ENCODE data around the gene SMYD2.

DNA sequence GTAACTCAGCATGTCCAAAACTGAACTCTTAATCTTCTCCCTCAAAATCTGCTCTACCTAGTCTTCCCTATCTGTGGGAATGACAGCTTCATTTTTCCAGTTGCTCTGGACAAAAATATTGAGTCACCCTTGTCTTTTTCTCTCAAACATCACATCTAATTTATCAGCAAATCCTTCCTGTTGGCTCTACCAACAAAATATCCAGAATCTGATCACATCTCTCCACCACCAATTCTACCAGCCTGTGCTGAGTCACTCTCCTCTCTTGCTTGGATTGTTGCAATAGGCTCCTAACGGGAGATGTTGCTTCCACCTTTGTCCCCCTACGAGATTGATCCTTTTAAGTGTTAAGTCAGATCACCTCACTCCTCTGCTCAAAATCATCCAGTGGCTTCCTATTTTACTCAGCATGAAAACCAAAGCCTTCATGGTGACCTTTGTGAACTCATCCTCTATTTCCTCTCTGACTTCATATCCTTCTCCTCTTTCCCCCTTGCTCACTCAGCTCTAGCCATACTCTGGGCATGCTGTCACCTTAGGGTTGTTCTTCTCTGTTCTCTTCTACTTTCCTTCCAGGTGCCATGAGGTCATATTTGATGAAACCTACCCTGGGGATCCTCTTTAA lies 21.5 kb upstream of the SMYD2 start:
- TF ChIP-seq, protein P1, sequence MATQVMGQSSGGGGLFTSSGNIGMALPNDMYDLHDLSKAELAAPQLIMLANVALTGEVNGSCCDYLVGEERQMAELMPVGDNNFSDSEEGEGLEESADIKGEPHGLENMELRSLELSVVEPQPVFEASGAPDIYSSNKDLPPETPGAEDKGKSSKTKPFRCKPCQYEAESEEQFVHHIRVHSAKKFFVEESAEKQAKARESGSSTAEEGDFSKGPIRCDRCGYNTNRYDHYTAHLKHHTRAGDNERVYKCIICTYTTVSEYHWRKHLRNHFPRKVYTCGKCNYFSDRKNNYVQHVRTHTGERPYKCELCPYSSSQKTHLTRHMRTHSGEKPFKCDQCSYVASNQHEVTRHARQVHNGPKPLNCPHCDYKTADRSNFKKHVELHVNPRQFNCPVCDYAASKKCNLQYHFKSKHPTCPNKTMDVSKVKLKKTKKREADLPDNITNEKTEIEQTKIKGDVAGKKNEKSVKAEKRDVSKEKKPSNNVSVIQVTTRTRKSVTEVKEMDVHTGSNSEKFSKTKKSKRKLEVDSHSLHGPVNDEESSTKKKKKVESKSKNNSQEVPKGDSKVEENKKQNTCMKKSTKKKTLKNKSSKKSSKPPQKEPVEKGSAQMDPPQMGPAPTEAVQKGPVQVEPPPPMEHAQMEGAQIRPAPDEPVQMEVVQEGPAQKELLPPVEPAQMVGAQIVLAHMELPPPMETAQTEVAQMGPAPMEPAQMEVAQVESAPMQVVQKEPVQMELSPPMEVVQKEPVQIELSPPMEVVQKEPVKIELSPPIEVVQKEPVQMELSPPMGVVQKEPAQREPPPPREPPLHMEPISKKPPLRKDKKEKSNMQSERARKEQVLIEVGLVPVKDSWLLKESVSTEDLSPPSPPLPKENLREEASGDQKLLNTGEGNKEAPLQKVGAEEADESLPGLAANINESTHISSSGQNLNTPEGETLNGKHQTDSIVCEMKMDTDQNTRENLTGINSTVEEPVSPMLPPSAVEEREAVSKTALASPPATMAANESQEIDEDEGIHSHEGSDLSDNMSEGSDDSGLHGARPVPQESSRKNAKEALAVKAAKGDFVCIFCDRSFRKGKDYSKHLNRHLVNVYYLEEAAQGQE (IDR thresholded peaks at IDR 0.05; ENCODE audit: low read depth): no peak
- no peak for TF ChIP-seq EZH2phosphoT487 (IDR thresholded peaks at IDR 0.05; ENCODE audit: borderline replicate concordance)
- no peak for TF ChIP-seq POLR2AphosphoS5 (IDR thresholded peaks at IDR 0.05; ENCODE audit: low read depth, low read length)
